ENCODE data around the gene GRHPR.

GRCh38 chr9:37413311-37413710, 9.2 kb upstream of the GRHPR start:
- TF ChIP-seq CREB1 (CRISPR knock-in tag; IDR thresholded peaks at IDR 0.05) = no peak
- no peak for TF ChIP-seq STAT6 (CRISPR knock-in tag; conservative IDR thresholded peaks at IDR 0.05; ENCODE audit: low read depth)
- TF ChIP-seq ESRRA (CRISPR knock-in tag; IDR thresholded peaks at IDR 0.05; ENCODE audit: borderline replicate concordance) = no peak
- TF ChIP-seq CTCF (IDR thresholded peaks at IDR 0.05) = no peak
- no peak for TF ChIP-seq NR3C1 (CRISPR knock-in tag; conservative IDR thresholded peaks at IDR 0.05; ENCODE audit: low read depth)
- no peak for TF ChIP-seq PREB (CRISPR knock-in tag; IDR thresholded peaks at IDR 0.05; ENCODE audit: borderline replicate concordance)
- TF ChIP-seq MAX (CRISPR knock-in tag; IDR thresholded peaks at IDR 0.05) = no peak

Data from WTC11 (cell line).